Gastroesophageal sphincter (tissue), 4 donors: ENCODE results near the gene NKD2. TPM values are rescaled to one million over a fixed set of nuclear protein-coding genes. Genes with fewer than 3 reads are reported as not detected.

Source experiments
- ATAC-seq: fragments of 150-250 bp; one replicate; pipeline ENCODE4 v1.9.1; 2016; ENCODE audit warnings: mild to moderate bottlenecking, moderate library complexity
- H3K27ac ChIP-seq, 4 donors: fragments of 200-600 bp; sonication (generic) in 3 of 4; 1 replicate in 3 of 4; 2 replicates in 1 of 4; pipeline ENCODE4 v1.5.1; 2016 to 2019
- H3K27me3 ChIP-seq: fragments of 200-600 bp; sonication (generic); one replicate; pipeline ENCODE4 v1.5.1; 2019
- H3K36me3 ChIP-seq, 2 donors: fragments of 200-600 bp; sonication (generic); one replicate each; pipeline ENCODE4 v1.5.1; 2019; ENCODE audit warnings: control low read depth in 1 of 2
- H3K4me1 ChIP-seq, 3 donors: fragments of 200-600 bp; sonication (generic); 1 replicate in 2 of 3; 2 replicates in 1 of 3; pipeline ENCODE4 v1.5.1; 2016 to 2019; ENCODE audit warnings: control low read depth in 2 of 3
- H3K4me3 ChIP-seq, 2 donors: fragments of 200-600 bp; sonication (generic); one replicate each; pipeline ENCODE4 v1.5.1; 2019; ENCODE audit warnings: mild to moderate bottlenecking in 1 of 2, moderate library complexity in 1 of 2
- H3K9me3 ChIP-seq, 3 donors: fragments of 200-600 bp; sonication (generic); one replicate each; pipeline ENCODE4 v1.5.1; 2017 to 2019; ENCODE audit warnings: control low read depth in 2 of 3
- EP300 ChIP-seq: sonication (generic); formaldehyde crosslinking; IDR thresholded peaks from one replicate; pipeline ENCODE4 v1.6.1; 2017; ENCODE audit warnings: antibody characterized with exemption, mild to moderate bottlenecking
- POLR2A ChIP-seq, 2 donors: fragments of 450-650 bp; IDR thresholded peaks; one replicate each; pipeline ENCODE4 v1.6.1; 2017; ENCODE audit warnings: antibody characterized with exemption in 2 of 2, mild to moderate bottlenecking in 2 of 2, moderate library complexity in 1 of 2
- POLR2AphosphoS5 ChIP-seq: sonication (generic); formaldehyde crosslinking; IDR thresholded peaks from one replicate; pipeline ENCODE4 v1.6.1; 2017; ENCODE audit warnings: antibody characterized with exemption
- WGBS, 2 donors: methylation state at CpG; one replicate each; pipeline ENCODE4 v1.1.5; 2018; ENCODE audit warnings: low coverage in 1 of 2; 5-methylcytosine and 5-hydroxymethylcytosine counted together
- total RNA-seq, 4 donors: library from RNA; depleted of rRNA; stranded (reverse); fragments of >200 nt; gene quantifications; one replicate each; pipeline ENCODE4 v1.1.0, GENCODE V29; 2016
- TF ChIP-seq, protein P1 (sequence below), 4 experiments: fragments of 200-600 bp in 2 of 4; fragments of 450-650 bp in 2 of 4; sonication (generic) in 1 of 4; IDR thresholded peaks; one replicate each; pipeline ENCODE4 v1.5.1; 2017 to 2019; ENCODE audit warnings: antibody characterized with exemption in 4 of 4, mild to moderate bottlenecking in 2 of 4, moderate library complexity in 2 of 4

Gene NKD2
- total RNA-seq, 4 donors from 2014 or later, result 1.8 to 6.1 (median 1.9) TPM

DNA sequence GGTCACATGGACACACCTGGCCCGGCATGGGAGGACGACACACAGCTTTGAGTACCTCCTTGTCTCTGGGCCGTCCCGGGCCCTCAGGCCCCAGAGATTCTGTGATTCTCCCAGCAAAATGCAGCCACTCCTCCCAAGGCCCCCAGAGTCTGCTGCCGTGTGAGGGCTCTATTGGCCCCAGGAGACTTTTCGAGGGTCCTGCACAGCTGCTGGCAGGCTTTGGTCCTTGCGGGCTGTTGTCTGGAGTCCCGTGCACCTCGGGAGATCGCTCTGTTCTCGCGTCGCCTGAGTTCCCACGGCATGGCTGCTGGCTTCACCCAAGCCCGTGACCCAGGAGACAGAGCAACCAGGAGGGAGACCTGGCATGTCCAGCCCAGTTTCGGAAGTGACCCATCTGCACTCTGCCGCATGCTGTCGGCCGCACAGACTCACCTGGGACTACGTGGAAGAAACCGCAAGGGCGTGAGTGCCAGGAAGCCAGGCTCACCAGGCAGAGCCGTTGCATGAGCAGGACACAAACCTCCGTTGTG lies 46.8 kb upstream of the NKD2 start:
- H3K36me3 ChIP-seq, result no peaks in the 10 kb centered on the region
- no peaks in the 10 kb centered on the region for H3K9me3 ChIP-seq
- H3K27me3 ChIP-seq, result peaks cover 7% of the 10 kb centered on the region
- WGBS, 2 donors, result 95% methylated on average over 7 of the region's 24 CpGs; no CpG with 5 or more reads in 1 of the 2 donors
- no peak overlapping the region for H3K27ac ChIP-seq
- peaks cover 0 to 36% (median 10%) of the 10 kb centered on the region in 3 donors for H3K4me1 ChIP-seq
- TF ChIP-seq, protein P1, sequence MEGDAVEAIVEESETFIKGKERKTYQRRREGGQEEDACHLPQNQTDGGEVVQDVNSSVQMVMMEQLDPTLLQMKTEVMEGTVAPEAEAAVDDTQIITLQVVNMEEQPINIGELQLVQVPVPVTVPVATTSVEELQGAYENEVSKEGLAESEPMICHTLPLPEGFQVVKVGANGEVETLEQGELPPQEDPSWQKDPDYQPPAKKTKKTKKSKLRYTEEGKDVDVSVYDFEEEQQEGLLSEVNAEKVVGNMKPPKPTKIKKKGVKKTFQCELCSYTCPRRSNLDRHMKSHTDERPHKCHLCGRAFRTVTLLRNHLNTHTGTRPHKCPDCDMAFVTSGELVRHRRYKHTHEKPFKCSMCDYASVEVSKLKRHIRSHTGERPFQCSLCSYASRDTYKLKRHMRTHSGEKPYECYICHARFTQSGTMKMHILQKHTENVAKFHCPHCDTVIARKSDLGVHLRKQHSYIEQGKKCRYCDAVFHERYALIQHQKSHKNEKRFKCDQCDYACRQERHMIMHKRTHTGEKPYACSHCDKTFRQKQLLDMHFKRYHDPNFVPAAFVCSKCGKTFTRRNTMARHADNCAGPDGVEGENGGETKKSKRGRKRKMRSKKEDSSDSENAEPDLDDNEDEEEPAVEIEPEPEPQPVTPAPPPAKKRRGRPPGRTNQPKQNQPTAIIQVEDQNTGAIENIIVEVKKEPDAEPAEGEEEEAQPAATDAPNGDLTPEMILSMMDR (IDR thresholded peaks at IDR 0.05), result no peak
- TF ChIP-seq EP300 (no peak), POLR2AphosphoS5 (no peak), POLR2A (IDR thresholded peaks at IDR 0.05) (no peak)
- ATAC-seq, result no peak
- H3K4me3 ChIP-seq, result no peak overlapping the region

DNA sequence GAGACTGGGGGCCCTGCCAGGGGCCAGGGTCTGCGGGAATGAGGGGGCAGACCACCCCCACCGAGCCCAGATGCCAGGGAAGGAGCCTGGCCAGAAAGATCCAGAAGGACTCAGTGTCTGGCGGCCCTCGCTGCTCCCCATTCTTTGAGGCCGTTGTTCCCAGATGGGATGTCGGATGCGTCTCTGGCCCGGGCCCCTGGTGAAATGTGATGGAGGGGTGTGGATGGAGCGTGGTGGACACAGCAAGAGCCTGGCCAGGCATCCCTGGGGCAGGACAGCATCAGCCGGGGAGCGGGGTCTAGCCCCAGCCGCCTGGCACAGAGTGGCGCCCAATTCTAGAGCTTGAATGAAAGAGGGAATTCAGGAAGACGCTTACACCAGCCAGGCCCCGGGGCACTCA lies 46.2 kb upstream of the NKD2 start:
- TF ChIP-seq, protein P1 (IDR thresholded peaks at IDR 0.05), result no peak
- TF ChIP-seq POLR2AphosphoS5, result no peak
- TF ChIP-seq POLR2A (IDR thresholded peaks at IDR 0.05), result no peak
- no peak for TF ChIP-seq EP300
- Histone ChIP-seq H3K4me1 (peaks cover 0 to 30% (median 4%) of the 10 kb centered on the region in 3 donors), H3K36me3 (no peaks in the 10 kb centered on the region), H3K27ac (no peak overlapping the region), H3K27me3 (peaks cover 11% of the 10 kb centered on the region), H3K4me3 (no peak overlapping the region), H3K9me3 (no peaks in the 10 kb centered on the region)
- ATAC-seq, result no peak
- 87 to 97% methylated on average over 6 of the region's 15 CpGs for WGBS, 2 donors

DNA sequence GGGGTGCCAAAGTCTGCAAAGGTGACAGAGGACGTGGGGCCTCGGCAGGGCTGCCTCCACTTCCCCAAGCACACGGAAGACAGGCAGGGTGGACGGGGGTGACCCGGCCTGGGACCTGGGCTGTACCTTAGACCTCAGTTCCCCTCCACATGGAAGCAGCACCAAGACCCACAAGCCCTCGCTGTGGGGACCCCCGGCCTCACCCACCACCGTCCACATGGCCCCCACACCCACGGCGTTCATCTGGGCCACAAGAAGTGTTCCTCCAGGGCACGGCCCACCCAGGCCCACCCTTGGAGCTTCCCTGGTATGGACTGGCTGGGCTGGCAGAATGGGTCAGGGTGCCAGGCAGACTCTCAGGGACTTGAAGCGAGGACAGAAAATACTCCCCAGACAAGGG lies 45.8 kb upstream of the NKD2 start:
- TF ChIP-seq POLR2A (IDR thresholded peaks at IDR 0.05) (no peak), POLR2AphosphoS5 (no peak)
- Histone ChIP-seq H3K27ac (no peak overlapping the region), H3K36me3 (no peaks in the 10 kb centered on the region), H3K27me3 (peaks cover 11% of the 10 kb centered on the region), H3K9me3 (no peaks in the 10 kb centered on the region), H3K4me3 (no peak overlapping the region), H3K4me1 (peaks cover 0 to 26% (median under 1%) of the 10 kb centered on the region in 3 donors)
- no peak for ATAC-seq
- WGBS, 2 donors, result 80% methylated on average over 1 of the region's 12 CpGs; no CpG with 5 or more reads in 1 of the 2 donors

DNA sequence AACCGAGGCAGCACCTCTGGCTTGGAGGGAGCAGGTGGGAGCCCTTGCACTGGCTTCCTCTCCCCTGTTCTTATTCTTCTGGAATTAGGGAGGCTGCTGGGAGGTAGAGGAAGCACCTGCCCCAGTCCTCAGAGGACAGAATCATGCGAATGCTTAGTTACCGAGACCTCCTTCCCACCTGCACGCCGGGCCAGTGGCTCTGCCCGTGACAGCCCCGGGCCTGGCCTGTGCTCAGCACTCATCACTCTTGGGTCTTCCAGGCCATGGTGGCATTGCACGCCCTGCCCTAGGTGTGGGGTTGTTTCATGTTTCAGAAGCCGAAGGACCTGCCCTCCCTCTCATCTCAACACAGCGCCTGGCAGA lies 45.3 kb upstream of the NKD2 start:
- H3K4me1 ChIP-seq, result peaks cover 0 to 23% (median 0%) of the 10 kb centered on the region in 3 donors
- no peak for ATAC-seq
- TF ChIP-seq POLR2AphosphoS5 (no peak), POLR2A (IDR thresholded peaks at IDR 0.05) (no peak), EP300 (no peak)
- TF ChIP-seq, protein P1 (IDR thresholded peaks at IDR 0.05), result no peak
- WGBS, 2 donors, result 89% methylated on average over 3 of the region's 10 CpGs; no CpG with 5 or more reads in 1 of the 2 donors
- peak overlapping the region in 1 of 4 donors; percentile 40 for H3K27ac ChIP-seq
- H3K27me3 ChIP-seq, result peaks cover 11% of the 10 kb centered on the region
- H3K4me3 ChIP-seq, result no peak overlapping the region
- H3K9me3 ChIP-seq, result no peaks in the 10 kb centered on the region
- no peaks in the 10 kb centered on the region for H3K36me3 ChIP-seq

DNA sequence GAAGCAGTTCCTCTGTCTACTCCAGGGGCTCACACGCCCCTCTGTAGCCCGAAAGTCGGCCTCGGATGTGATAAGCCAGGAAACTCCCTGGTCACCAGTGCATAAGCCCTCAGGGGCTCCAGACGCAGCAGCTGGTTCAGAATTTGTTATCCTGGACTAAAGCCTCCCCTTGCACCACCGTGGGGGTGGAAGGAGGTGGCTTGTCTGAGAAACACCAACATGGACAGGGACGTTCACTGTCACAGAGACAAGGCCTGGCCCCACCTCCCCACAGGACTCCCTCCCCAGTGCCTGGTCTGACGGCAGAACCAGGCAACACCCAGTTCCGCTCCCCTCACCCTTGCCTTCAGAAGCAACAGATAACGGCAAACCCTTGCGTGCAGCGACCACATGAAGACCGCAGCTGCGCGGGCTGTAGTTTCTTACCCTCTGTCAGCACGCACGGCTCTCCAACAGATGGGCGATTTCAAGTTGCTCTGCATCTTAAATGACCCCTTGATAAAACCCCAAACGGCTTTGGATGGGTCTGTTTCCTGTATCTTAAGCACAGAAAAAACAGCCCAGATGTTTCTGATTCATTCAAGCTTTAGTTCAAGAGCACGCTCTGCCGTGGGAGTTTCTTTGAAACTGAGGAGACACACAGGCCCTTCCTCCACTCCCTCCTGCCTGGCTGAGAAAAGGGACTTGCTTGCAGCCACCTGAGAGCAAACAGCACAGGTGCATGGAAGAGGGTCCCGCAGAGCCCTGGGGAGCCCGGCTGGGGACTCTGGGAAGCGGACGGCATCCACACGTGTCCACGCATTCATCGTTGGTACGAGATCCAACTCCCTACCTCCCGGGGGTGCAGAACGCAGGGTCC lies 44.7 kb upstream of the NKD2 start:
- Histone ChIP-seq H3K27ac (peak overlapping the region in 2 of 4 donors; percentile 17 to 40), H3K36me3 (no peaks in the 10 kb centered on the region)
- ATAC-seq, result no peak

More for the DNA sequence above, 44.7 kb upstream of the NKD2 start:
- no peak overlapping the region for H3K4me3 ChIP-seq
- H3K9me3 ChIP-seq, result no peaks in the 10 kb centered on the region
- TF ChIP-seq POLR2A (IDR thresholded peaks at IDR 0.05) (no peak), POLR2AphosphoS5 (no peak), EP300 (no peak)
- TF ChIP-seq, protein P1 (IDR thresholded peaks at IDR 0.05), result no peak
- peaks cover 0 to 25% (median 0%) of the 10 kb centered on the region in 3 donors for H3K4me1 ChIP-seq
- WGBS, 2 donors, result 56 to 59% methylated on average over 4 to 7 of the region's 31 CpGs
- peaks cover 11% of the 10 kb centered on the region for H3K27me3 ChIP-seq
